SHP77 (cell line): ENCODE measurements around the gene TMEM125.

Source experiments
- DNase-seq, 2 experiments: peaks; one replicate each; lab custom pipeline; 2025; lab: John Stamatoyannopoulos, UW

TMEM125 gene

GRCh38 chr1:43293896-43294760 lies 24.3 kb downstream of the TMEM125 start:
- DNase-seq: no peak

- DNase-seq: no peak
Measured at GRCh38 chr1:43294761-43295160, 25.0 kb downstream of the TMEM125 start.

- DNase-seq: no peak
Measured at GRCh38 chr1:43296207-43296606, 26.4 kb downstream of the TMEM125 start.

GRCh38 chr1:43298055-43298454 lies 28.3 kb downstream of the TMEM125 start:
- no peak for DNase-seq

GRCh38 chr1:43299101-43299500 lies 29.3 kb downstream of the TMEM125 start:
- DNase-seq: no peak

GRCh38 chr1:43300378-43301094 lies 30.8 kb downstream of the TMEM125 start, which contains the start of gene TIE1:
TIE1 (plus strand) TSS chr1:43300982; CDS start chr1:43301072, 90 bp downstream.
- DNase-seq: no peak

- no peak for DNase-seq
Measured at GRCh38 chr1:43302201-43302600, 32.4 kb downstream of the TMEM125 start.

GRCh38 chr1:43302721-43303470 lies 33.1 kb downstream of the TMEM125 start:
- no peak for DNase-seq

- DNase-seq: no peak
Measured at GRCh38 chr1:43303471-43304313, 33.9 kb downstream of the TMEM125 start.

- DNase-seq: no peak
Measured at GRCh38 chr1:43304314-43304681, 34.5 kb downstream of the TMEM125 start.

GRCh38 chr1:43304771-43305300 lies 35.1 kb downstream of the TMEM125 start:
- DNase-seq: no peak

GRCh38 chr1:43305461-43305860 lies 35.7 kb downstream of the TMEM125 start:
- DNase-seq: no peak

- no peak for DNase-seq
Measured at GRCh38 chr1:43305926-43306687, 36.3 kb downstream of the TMEM125 start.

GRCh38 chr1:43306688-43307457 lies 37.1 kb downstream of the TMEM125 start:
- no peak for DNase-seq

- DNase-seq: no peak
Measured at GRCh38 chr1:43307458-43308158, 37.8 kb downstream of the TMEM125 start.

GRCh38 chr1:43308635-43309404 lies 39.0 kb downstream of the TMEM125 start:
- DNase-seq: no peak

GRCh38 chr1:43309405-43310025 lies 39.7 kb downstream of the TMEM125 start:
- DNase-seq: no peak

GRCh38 chr1:43311521-43311920 lies 41.7 kb downstream of the TMEM125 start:
- no peak for DNase-seq
